Stomach (tissue), 9 donors: ENCODE data around the gene THSD4. TPM values are rescaled to one million over a fixed set of nuclear protein-coding genes. Genes with fewer than 3 reads are reported as not detected.

Source experiments
- DNase-seq, 2 donors: peaks; one replicate each; pipeline versions ENCODE4 v3.0.0 to v3.0.0-alpha.2; 2013 to 2019
- H3K27ac ChIP-seq, 5 donors: fragments of 200-600 bp in 4 of 5; sonication (generic) in 4 of 5; one replicate each; pipeline ENCODE4 v1.5.1; 2013 to 2019; ENCODE audit warnings: mild to moderate bottlenecking in 1 of 5, moderate library complexity in 1 of 5
- H3K27me3 ChIP-seq, 3 donors: fragments of 200-600 bp; sonication (generic); one replicate each; pipeline ENCODE4 v1.5.1; 2017 to 2019; ENCODE audit warnings: mixed run types in 1 of 3
- H3K36me3 ChIP-seq, 4 donors: fragments of 200-600 bp; sonication (generic); 1 replicate in 3 of 4; 2 replicates in 1 of 4; pipeline ENCODE4 v1.5.1; 2016 to 2019
- H3K4me1 ChIP-seq, 4 donors: fragments of 200-600 bp; sonication (generic); one replicate each; pipeline ENCODE4 v1.5.1; 2016 to 2019
- H3K4me3 ChIP-seq, 4 donors: fragments of 200-600 bp; sonication (generic) in 3 of 4; one replicate each; pipeline ENCODE4 v1.5.1; 2016 to 2019; ENCODE audit warnings: mild to moderate bottlenecking in 1 of 4
- H3K9me3 ChIP-seq, 4 donors: fragments of 200-600 bp; sonication (generic); one replicate each; pipeline ENCODE4 v1.5.1; 2016 to 2019
- EP300 ChIP-seq: sonication (generic); formaldehyde crosslinking; IDR thresholded peaks from one replicate; pipeline ENCODE4 v1.6.1; 2017; ENCODE audit warnings: antibody characterized with exemption
- POLR2A ChIP-seq, 4 donors: fragments of 450-650 bp; IDR thresholded peaks; one replicate each; pipeline ENCODE4 v1.6.1; 2016; ENCODE audit warnings: antibody characterized with exemption in 4 of 4, control low read depth in 2 of 4, mild to moderate bottlenecking in 1 of 4, moderate library complexity in 1 of 4
- POLR2AphosphoS5 ChIP-seq, 3 donors: sonication (generic); formaldehyde crosslinking; IDR thresholded peaks; one replicate each; pipeline ENCODE4 v1.6.1; 2016; ENCODE audit warnings: antibody characterized with exemption in 3 of 3
- WGBS, 5 donors: extraction: QIAGEN DNeasy Blood & Tissue Kit in 3 of 5; methylation state at CpG; one replicate each; pipeline versions ENCODE4 v1.1.5 to v1.1.7; 2013 to 2018; 5-methylcytosine and 5-hydroxymethylcytosine counted together
- intact Hi-C: fragments of 100-400 bp; cut with DNase I; formaldehyde crosslinking; loops from one replicate; pipeline ENCODE4 v1.15.1; 2023; ENCODE audit warnings: low total_unique reads
- polyA plus RNA-seq, 3 donors: library from polyadenylated mRNA; stranded (reverse); fragments of 200-250 nt; gene quantifications; one replicate each; pipeline ENCODE4 v1.2.3, GENCODE V29; 2013
- total RNA-seq, 5 donors: library from RNA; depleted of rRNA; stranded (reverse); fragments of >200 nt; gene quantifications; one replicate each; pipeline versions ENCODE4 v1.1.0 to v1.2.3, GENCODE V29; 2014 to 2016
- TF ChIP-seq, protein P1 (sequence below), 7 experiments: fragments of 450-650 bp in 4 of 7; fragments of 200-600 bp in 3 of 7; sonication (generic) in 3 of 7; IDR thresholded peaks; one replicate each; pipeline ENCODE4 v1.5.1; 2016 to 2019; ENCODE audit warnings: antibody characterized with exemption in 7 of 7, control low read depth in 2 of 7, mild to moderate bottlenecking in 1 of 7
- donor health status: healthy with polysubstance abuse.
- donor health status: Bipolar disorder and iron deficiency.
- donor health status: healthy.

The THSD4 gene
- total and polyA plus RNA-seq, 8 donors = 1.8 to 79.4 (median 22.0) TPM

DNA sequence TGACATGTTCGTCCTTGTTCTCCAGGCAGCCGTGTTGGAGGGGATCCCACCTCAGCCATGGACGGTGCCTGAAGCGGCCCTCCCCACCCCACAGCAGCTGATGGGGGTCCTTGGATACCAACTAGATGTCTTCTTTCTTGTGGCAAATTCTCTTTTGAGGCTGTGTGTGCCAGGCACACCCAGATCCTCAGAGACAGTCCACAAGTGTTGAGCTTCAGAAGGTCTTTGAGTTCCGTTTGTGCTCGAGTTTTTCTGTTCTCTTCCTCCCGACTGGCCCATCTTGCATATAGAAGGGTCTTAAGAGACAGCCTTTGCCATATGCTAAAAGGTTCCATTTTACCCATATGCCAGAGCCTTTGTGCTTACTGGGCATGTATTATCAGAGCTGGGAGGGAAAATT is 227.4 kb downstream of the THSD4 start:
- H3K27ac ChIP-seq = no peak overlapping the region
- WGBS, 5 donors = 75 to 95% (median 90%) methylated on average over 3 to 7 of the region's 7 CpGs
- H3K4me1 ChIP-seq = peaks cover under 1 to 16% (median 4%) of the 10 kb centered on the region in 4 donors
- no peak for TF ChIP-seq EP300
- TF ChIP-seq, protein P1, sequence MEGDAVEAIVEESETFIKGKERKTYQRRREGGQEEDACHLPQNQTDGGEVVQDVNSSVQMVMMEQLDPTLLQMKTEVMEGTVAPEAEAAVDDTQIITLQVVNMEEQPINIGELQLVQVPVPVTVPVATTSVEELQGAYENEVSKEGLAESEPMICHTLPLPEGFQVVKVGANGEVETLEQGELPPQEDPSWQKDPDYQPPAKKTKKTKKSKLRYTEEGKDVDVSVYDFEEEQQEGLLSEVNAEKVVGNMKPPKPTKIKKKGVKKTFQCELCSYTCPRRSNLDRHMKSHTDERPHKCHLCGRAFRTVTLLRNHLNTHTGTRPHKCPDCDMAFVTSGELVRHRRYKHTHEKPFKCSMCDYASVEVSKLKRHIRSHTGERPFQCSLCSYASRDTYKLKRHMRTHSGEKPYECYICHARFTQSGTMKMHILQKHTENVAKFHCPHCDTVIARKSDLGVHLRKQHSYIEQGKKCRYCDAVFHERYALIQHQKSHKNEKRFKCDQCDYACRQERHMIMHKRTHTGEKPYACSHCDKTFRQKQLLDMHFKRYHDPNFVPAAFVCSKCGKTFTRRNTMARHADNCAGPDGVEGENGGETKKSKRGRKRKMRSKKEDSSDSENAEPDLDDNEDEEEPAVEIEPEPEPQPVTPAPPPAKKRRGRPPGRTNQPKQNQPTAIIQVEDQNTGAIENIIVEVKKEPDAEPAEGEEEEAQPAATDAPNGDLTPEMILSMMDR (IDR thresholded peaks at IDR 0.05) = no peak
- no peak for TF ChIP-seq POLR2A (IDR thresholded peaks at IDR 0.05)
- TF ChIP-seq POLR2AphosphoS5 (IDR thresholded peaks at IDR 0.05) = no peak
- H3K36me3 ChIP-seq = no peaks in the 10 kb centered on the region
- no peak overlapping the region for H3K4me3 ChIP-seq
- no peaks in the 10 kb centered on the region for H3K27me3 ChIP-seq
- DNase-seq = no peak
- intact Hi-C loops = no loop called here
- no peaks in the 10 kb centered on the region for H3K9me3 ChIP-seq

GRCh38 chr15:71344316-71344715 is 229.0 kb downstream of the THSD4 start:
- Histone ChIP-seq H3K27me3 (no peaks in the 10 kb centered on the region), H3K27ac (no peak overlapping the region), H3K4me1 (peaks cover 0 to under 1% (median 0%) of the 10 kb centered on the region in 4 donors), H3K36me3 (no peaks in the 10 kb centered on the region), H3K9me3 (no peaks in the 10 kb centered on the region), H3K4me3 (no peak overlapping the region)
- TF ChIP-seq POLR2A (IDR thresholded peaks at IDR 0.05) (no peak), POLR2AphosphoS5 (IDR thresholded peaks at IDR 0.05) (no peak)
- WGBS, 5 donors = 91 to 96% (median 93%) methylated on average over 5 of the region's 5 CpGs
- intact Hi-C loops = no loop called here
- DNase-seq = no peak

DNA sequence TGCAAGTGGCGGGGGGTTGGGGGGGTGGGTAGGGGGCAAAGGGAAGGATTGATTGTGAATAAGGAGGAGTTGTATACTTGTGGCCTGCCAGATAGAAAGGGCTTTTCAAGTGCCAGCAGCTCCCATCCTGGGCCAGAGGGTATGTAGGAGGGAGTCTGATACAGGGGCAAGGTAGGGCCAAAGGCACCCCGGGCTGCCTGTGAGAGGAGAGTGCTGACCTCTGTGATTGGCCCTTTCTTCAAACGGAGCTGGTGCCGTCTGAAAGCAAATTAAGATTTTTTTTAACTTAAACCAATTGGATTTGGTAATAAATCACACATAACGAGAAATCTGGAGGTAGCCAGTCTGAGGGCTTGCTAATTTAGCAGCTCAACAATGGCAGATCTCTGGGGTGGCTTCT is 229.9 kb downstream of the THSD4 start:
- Histone ChIP-seq H3K4me3 (no peak overlapping the region), H3K9me3 (no peaks in the 10 kb centered on the region), H3K4me1 (no peaks in the 10 kb centered on the region), H3K27ac (no peak overlapping the region), H3K36me3 (no peaks in the 10 kb centered on the region), H3K27me3 (no peaks in the 10 kb centered on the region)
- WGBS, 5 donors = 71 to 82% (median 78%) methylated on average over 5 of the region's 5 CpGs
- intact Hi-C loops = no loop called here
- TF ChIP-seq POLR2A (IDR thresholded peaks at IDR 0.05) (no peak), EP300 (no peak), POLR2AphosphoS5 (IDR thresholded peaks at IDR 0.05) (no peak)
- TF ChIP-seq, protein P1 (IDR thresholded peaks at IDR 0.05) = no peak
- DNase-seq = no peak

DNA sequence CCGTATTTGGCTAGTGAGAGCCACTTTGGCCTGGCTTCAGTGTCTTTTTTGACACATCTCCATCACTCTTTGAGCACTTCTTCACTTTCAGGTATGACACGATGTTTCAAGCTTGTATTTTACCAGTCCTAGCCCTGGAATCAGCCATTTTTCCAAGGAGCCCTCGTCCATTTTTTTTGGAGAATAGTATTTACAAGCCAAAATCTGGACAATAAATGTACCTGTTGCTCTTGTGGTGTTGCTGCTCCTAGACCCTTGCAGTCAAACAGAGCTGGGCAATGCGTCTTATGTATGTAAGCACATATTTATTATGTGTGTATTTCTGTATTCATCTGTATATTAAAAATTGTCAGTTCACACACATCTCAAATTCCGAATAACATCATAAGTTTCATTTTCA is 231.2 kb downstream of the THSD4 start:
- intact Hi-C loops = no loop called here
- Histone ChIP-seq H3K4me3 (no peak overlapping the region), H3K9me3 (no peaks in the 10 kb centered on the region), H3K27ac (no peak overlapping the region), H3K27me3 (no peaks in the 10 kb centered on the region), H3K4me1 (no peaks in the 10 kb centered on the region), H3K36me3 (no peaks in the 10 kb centered on the region)
- DNase-seq = no peak
- TF ChIP-seq, protein P1 (IDR thresholded peaks at IDR 0.05) = no peak
- TF ChIP-seq POLR2AphosphoS5 (IDR thresholded peaks at IDR 0.05) = no peak
- TF ChIP-seq EP300 = no peak
- TF ChIP-seq POLR2A (IDR thresholded peaks at IDR 0.05) = no peak
- WGBS, 5 donors = 91 to 95% (median 93%) methylated on average over 5 of the region's 5 CpGs

DNA sequence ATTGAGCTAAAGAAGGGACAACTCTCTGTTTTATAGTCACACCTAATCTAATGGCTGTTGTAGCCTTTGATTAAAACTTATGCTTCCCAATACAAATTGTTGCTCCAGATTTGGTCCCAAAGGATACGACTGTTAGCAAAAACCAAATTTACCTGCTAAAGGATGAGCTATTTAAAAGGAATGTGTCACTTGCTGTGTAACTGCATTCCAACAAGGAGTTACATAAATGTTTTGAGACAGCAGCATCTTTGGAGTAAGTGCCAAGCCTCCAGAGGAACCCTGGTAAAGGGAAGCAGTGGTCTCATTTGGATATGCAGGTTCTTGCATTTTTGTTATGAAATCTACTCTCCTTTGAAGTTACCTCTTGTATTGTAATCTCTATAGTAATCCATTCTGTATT is 233.3 kb downstream of the THSD4 start:
- Histone ChIP-seq H3K4me1 (no peaks in the 10 kb centered on the region), H3K27me3 (no peaks in the 10 kb centered on the region), H3K4me3 (no peak overlapping the region), H3K36me3 (no peaks in the 10 kb centered on the region), H3K27ac (no peak overlapping the region), H3K9me3 (no peaks in the 10 kb centered on the region)
- no peak for DNase-seq
- intact Hi-C loops = no loop called here
- no peak for TF ChIP-seq POLR2AphosphoS5 (IDR thresholded peaks at IDR 0.05)
- no peak for TF ChIP-seq EP300
- TF ChIP-seq, protein P1 (IDR thresholded peaks at IDR 0.05) = no peak
- no peak for TF ChIP-seq POLR2A (IDR thresholded peaks at IDR 0.05)
- 78 to 97% (median 92%) methylated on average over 1 of the region's 1 CpG for WGBS, 5 donors
